LNCaP clone FGC (cell line): Measurements from ENCODE around the gene DYSF.

ENCODE experiments used
- DNase-seq: peaks from one replicate; pipeline ENCODE4 v3.0.0-alpha.2; 2011; ENCODE audit warnings: low read depth
- H3K4me3 ChIP-seq: 2 replicates; pipeline ENCODE4 v1.5.1; 2011; ENCODE audit warnings: mild to moderate bottlenecking, low read depth, low read length, control low read depth
- TF ChIP-seq, protein P1 (sequence below): IDR thresholded peaks from 2 replicates; pipeline ENCODE4 v1.5.1; 2012; ENCODE audit warnings: mild to moderate bottlenecking; ENCODE audit not compliant: control insufficient read depth, insufficient read depth; ENCODE audit errors: extremely low read depth

DYSF gene

DNA sequence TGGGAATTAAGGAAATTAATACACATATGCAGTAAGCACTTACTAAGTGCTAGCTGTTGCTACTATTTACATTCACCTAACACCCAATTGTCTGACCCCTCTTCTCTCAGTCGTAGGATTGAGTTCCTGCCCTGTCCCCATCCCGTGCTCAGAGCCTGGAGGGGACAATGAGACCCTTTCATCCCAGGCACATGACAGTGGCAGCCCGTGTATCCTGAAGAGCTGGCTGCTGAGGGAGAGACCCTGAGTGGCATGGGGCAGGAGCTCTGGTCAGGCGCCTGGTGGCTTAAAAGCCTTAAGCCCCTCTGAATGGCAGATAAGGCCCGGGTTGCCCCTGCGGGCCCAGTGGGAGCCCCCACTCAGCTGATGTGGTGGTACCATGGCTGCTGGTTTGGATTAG is 99.0 kb downstream of the DYSF start:
- no peak overlapping the region for H3K4me3 ChIP-seq
- DNase-seq = no peak
- TF ChIP-seq, protein P1, sequence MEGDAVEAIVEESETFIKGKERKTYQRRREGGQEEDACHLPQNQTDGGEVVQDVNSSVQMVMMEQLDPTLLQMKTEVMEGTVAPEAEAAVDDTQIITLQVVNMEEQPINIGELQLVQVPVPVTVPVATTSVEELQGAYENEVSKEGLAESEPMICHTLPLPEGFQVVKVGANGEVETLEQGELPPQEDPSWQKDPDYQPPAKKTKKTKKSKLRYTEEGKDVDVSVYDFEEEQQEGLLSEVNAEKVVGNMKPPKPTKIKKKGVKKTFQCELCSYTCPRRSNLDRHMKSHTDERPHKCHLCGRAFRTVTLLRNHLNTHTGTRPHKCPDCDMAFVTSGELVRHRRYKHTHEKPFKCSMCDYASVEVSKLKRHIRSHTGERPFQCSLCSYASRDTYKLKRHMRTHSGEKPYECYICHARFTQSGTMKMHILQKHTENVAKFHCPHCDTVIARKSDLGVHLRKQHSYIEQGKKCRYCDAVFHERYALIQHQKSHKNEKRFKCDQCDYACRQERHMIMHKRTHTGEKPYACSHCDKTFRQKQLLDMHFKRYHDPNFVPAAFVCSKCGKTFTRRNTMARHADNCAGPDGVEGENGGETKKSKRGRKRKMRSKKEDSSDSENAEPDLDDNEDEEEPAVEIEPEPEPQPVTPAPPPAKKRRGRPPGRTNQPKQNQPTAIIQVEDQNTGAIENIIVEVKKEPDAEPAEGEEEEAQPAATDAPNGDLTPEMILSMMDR = no peak

DNA sequence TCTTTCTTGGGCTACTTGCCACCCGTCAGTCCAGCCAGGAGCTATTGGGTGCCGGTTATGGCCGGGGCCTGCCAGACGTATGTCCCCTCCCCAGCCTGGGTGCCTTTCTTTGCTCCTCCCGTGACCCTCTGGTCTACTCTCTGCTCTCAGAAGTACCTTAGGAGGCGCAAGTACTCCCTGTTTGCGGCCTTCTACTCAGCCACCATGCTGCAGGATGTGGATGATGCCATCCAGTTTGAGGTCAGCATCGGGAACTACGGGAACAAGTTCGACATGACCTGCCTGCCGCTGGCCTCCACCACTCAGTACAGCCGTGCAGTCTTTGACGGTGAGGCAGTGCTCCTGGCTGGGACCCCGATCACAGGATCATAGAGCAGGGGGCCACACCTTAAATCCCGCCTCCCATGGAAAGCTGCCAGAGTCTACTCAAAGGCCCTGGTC is 99.5 kb downstream of the DYSF start:
- TF ChIP-seq, protein P1 = no peak
- no peak overlapping the region for H3K4me3 ChIP-seq
- DNase-seq = no peak

- no peak for DNase-seq
- TF ChIP-seq, protein P1 = no peak
- H3K4me3 ChIP-seq = no peak overlapping the region
Measured at GRCh38 chr2:71554028-71554705, 100.8 kb downstream of the DYSF start.

DNA sequence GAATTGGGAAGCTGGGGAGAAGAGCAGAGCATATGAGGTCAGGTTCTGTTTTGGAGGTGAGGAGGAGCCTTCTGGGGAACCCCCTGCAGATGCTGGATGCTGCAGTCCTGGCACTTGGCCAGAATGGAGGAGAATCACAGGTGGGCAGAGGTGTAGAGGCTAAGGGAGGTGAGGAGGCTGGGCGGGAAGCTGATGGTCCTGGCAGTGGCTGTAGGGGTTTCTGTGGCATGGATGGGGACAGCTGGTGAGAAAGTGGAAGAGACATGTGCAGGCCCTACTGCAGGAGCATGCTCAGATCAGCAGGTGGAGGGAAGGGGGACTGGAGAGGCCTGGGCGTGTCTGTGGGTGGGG is 101.3 kb downstream of the DYSF start:
- no peak overlapping the region for H3K4me3 ChIP-seq
- no peak for DNase-seq
- TF ChIP-seq, protein P1 = no peak

DNA sequence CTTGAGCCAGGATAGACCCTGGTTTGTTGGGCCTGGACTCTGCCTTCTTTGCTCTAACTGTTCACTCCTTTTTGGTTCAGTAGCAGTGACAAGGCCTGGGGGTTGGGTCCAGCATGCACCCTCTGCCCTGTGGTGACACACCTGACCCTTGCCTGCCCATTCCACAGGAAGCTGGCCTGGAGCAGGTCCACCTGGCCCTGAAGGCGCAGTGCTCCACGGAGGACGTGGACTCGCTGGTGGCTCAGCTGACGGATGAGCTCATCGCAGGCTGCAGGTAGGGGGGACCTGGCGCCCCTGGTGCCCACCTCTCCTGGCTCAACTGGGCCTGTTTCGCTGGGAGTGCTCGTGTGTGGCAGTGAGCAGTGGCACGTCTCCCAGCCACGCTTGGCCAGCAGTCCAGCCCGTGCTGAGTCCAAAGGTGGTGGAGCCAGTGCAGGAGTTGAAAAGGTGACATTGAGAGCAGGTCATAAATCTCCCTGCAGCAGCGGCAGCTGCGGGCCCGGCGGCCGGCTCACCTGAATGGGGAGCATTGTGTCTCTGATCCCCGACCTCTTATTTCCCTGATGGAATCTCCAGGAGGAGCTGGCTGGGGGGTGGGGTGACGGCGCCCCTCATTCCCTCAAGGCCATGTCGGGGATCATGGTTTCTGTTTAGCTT is 102.6 kb downstream of the DYSF start:
- TF ChIP-seq, protein P1 = no peak
- H3K4me3 ChIP-seq = no peak overlapping the region
- DNase-seq = no peak

GRCh38 chr2:71556692-71557250 is 103.4 kb downstream of the DYSF start:
- TF ChIP-seq, protein P1 = no peak
- no peak overlapping the region for H3K4me3 ChIP-seq
- no peak for DNase-seq
